GM21528 (cell line): ENCODE data around the gene MFSD12.

Experiments used
- ATAC-seq: cut with Tn5 transposase; IDR thresholded peaks from one replicate; pipeline ENCODE4 v1.9.1; 2021; ENCODE audit warnings: mild to moderate bottlenecking, moderate library complexity; ENCODE audit not compliant: unreplicated experiment, low FRiP score

Gene MFSD12

DNA sequence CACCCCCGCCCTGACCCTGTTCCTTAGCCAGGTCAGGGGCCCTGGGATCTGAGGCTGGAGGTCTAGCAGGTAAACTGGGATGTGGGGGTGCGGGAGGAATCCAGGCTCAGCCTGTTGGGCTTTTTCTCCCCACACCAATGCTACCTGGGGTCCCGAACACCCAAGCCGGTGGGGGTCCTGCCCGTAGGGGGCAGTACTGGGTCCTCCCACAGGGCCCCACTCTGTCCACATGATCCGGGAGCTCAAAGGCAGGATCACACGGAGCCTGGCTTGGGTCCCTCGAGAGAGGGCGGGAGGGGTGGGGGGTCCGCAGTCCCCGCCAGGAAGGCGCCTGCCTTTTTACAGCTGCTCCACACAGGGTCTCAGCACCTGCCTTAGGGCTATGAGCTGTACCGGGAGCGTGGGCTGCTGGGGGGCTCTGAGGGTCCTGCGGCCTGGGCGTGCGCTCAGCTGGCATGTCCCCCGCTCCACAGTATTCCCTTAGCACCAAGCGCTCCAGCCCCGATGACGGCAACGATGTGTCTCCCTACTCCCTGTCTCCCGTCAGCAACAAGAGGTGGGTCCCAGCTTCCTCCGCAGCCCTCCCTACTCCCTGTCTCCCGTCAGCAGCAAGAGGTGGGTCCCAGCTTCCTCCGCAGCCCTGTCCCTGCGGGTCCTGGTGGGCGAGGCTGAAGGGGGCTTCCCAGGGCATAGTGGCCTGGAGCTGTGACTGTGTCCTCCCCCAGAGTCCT, 30.7 kb downstream of the MFSD12 start:
- ATAC-seq, result no peak

DNA sequence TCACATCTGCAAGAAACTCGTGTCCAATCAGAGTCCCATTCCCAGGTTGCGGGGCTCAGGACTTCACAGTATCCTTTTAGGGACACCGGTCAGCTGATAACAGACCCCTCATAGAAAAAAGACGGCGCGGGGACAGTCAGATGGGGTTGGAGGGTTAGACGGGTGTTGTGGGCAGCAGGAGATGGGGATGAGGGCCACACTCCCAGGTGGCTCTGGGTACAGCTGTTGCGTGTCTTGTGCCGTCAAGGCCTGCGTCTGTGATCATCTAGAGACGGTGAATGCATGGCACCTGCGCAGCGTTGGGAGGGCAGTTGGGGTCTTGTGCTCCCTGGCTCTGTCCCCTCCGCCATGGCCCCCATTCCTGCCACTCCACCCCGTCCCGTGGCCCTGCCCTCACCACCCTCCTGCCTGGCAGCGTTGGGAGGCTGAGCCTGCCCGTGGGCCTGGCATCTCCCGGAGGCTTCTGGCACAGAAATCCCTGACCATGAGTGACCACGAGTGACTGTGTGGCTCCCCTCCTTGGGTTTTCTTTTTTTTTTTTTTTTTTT, 32.4 kb downstream of the MFSD12 start:
- no peak for ATAC-seq

DNA sequence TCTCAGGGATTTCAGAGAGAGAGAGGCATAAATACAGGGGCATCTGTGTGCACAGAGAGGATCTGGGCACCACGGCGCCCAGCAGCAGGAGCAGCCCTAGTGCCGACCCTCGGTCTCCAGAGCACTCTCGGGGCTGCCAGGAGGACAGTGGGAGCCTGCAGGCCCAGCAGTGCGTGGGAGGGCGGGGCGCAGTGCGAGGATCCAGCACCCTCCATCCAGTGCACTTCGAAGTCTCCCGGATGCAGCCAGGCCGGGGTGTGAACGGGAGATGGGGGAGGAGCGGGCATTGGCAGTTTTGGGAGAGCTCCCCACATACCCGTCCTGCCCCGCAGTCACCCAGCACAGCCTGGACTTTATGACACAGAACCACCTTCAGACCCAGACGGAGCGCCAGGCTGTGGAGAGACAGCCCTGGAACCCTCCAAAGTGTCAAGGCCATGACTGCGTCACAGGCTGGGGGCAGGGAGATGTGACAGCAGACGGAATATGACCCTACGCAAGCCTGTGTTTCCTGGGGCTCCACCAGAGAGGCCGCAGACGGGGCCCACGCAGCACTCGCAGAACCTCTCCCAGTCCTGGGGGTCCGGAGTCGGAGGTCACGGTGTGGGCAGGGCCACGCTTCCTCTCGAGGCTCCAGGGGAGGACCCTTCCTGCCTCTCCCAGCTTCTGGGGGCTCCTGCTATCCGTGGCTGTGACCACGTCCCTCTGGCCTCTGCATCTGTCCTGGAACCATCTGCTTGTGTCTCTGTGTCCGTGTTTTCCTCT, 33.1 kb downstream of the MFSD12 start:
- ATAC-seq, result no peak

DNA sequence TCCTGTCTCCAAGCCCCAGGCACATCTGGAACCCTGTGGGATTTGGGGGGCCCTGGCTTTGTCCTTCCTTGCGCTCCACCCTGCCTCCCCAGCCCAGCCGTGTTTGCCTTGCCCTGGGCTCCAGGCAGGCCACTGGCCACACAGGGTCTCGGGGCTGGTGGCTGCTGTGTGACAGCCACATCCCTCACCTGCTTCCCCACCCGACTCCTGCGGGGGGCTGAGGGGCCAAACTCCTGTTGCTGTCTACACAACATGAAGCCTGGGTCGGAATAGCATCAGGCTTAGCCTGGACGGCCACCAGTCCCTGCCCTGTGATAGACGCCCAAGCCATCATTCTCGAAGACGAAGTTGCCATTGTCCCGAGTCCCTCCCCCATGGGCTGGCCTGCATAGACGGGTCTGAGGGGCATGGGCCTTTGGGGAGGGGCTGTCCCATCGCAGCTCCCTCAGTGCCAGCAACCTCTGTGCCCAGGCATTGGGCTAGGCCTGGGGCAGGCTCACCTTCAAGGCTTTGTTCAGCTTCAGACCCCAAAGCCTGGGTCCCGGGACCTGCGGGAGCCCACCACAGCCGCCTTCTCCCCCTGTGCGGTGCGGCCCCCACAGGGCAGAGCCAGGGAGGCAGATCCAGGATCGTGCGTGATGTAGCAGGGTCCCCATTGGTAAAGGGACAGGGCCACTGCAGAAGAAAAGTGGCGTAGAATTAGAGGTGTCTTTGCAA, 33.9 kb downstream of the MFSD12 start:
- no peak for ATAC-seq

DNA sequence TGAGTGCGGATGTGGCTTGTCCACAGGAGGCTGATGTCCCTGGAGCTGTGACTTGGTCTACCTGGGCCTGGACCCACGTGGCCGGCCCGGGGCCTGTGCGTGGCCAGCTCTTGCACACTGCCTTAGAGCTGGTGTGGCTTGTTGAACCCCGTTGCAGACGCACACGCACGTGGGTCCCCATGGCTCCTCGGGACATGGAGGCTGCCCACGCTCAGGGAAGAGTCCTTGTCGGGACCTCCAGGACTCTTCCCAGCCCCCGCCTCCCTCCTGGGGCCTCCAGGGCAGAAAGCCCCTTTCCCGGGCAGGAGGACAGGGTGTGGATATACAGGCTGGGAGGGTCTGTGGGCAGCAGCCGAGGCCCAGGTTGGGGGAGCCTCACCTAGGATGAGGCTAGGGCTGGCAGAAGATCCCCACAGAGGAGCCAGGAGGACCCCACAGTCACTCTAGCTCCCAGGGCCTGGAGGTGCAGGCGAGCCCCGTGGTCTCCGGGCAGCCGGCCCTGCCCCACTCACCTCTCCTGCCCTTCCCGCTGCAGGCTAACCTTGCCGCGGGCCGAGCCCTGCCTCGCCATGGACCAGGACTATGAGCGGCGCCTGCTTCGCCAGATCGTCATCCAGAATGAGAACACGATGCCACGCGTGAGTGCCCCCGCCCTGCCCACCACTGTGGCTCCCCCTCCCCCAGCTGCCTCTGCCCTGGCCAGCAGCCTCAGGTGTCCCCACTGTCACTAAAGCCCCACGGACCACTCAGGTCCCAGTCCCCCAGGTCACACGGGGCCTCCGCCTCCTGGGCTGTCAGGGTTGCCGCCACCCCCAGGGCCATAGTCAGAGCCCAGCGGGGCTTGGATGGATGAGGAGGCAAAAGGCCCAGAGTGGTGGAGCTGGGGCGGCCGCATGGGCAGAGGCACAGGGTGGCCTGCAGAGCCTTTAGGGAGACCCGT, 34.7 kb downstream of the MFSD12 start:
- ATAC-seq, result no peak

DNA sequence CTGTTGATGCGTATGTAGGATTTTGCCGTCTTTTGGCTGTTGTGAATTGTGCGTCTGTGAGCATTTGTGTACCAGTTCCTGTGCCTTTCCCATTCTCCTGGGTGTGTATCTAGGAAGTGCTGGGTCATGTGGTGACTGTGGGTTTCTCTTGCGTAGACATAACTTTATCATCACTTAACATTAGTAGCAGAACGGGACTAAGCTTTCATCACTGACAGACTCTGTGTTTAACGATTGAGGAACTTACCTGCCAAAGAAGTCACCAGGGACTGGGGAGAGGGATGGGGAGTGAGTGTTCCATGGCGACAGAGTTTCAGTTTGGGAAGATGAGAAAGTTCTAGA, 36.3 kb downstream of the MFSD12 start:
- no peak for ATAC-seq

DNA sequence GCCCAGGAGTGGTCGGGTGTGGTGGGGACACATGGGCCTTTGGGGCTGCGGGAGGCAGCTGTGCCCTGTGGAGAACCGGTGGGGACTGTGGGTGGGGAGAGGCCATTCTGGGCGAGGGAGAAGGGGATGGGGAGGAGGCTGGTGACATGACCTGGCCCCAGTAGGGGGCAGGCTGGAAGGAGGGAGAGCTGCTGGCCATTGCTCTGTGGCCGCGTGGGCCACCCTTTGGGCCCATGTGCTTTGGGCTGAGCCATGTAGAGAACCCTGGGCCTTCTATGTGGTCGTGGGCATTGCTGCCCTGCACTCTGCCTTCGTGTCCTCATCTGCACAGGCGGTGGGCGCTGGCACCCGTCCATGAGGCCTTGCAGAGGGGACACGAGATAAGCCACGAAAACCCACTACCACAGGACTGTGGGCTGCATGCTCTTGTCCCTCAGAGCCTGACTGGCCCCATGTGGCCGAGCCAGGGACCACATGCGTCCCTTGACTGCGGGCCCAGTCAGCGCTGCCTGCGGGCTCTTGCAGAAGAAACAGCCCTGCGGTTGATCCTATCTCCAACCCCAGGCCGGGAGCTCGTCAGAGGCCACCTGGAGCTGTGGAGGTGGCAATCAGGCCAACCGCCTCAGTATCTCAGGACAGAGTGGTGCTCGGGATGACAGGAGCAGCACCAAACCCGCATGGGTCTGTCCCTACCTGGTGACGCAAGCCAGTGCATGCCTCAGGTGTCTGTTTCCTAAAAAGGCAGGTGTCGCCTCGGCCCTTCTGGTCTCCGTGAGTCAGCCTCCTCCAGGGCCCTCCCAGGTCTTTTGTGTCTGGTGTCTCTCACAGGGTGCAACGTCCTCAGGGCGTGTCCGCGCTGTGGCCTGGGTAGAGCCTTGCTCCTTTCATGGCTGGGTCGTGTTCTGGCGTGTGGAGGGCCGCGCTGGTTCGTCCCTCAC, 37.0 kb downstream of the MFSD12 start:
- no peak for ATAC-seq

DNA sequence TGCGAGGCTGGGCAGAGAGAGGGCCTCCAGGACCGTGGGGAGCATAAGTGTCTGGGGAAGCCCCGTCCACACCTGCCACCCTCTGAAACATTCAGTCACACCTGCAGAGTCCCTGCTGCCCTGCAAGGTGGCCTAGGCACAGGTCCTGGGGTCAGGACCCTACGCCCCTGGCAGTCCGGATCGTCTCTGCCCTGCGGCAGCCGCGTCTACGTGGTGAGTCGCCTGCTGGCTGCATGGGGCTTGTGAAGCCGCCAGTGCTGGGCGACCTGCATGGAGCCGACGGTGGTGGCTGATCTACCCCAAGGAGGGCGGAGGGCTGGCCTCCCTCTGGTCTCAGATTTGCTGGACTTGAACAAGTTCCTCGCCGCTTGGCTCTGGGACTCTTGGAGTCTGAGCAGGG, 38.3 kb downstream of the MFSD12 start:
- ATAC-seq, result no peak

DNA sequence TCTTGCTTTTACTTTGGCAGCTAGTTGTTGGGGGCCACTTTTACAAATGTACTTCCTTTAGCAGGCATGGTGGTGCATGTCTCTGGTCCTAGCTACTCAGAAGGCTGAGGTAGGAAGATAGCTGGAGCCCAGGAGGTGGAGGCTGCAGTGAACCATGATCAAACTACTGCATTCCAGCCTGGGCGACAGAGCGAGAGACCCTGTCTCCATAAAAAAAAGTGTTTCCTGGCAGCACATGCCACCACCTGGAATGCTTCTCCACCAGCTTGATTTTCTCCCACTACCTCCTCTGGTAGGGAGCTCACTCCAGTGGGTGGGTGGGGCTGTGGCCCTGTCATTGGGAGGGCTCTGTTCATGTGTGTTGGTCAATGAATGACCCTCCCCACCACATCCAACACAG, 38.7 kb downstream of the MFSD12 start:
- no peak for ATAC-seq

DNA sequence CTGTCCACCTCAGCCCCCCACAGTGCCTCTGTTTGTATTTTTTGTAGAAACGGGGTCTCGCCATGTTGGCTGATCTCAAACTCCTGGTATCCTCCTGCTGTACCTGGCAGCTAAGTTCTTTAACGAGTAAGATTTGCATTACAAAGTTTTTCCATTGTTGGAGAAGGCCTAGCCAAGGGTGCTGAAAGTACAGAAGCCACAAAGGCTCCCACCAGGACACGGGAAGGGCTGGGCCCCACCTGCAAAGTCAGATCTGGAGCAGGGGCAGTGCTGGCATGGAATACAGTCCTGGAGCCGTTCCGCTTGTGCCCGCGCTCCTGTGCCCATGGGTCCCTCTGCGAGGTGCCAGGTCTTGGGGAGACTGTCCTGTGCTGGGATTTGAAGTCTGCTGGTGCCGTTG, 39.1 kb downstream of the MFSD12 start:
- no peak for ATAC-seq

DNA sequence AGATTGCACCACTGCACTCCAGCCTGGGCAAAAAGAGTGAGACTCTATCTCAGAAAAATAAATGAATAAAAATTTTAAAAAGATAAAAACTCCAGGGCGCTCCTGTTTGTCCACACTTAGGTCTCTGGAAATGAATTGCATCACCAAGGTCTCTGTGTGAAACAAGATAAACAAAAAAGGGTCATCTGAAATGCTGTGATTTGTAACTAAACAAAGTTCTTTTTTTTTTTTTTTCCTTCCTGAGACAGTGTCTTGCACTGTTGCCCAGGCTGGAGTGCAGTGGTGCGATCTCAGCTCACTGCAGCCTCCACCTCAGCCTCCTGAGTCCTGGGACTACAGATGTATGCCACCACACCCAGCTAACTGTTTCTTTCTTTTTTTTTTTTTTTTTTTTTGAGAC, 39.7 kb downstream of the MFSD12 start:
- ATAC-seq, result no peak

DNA sequence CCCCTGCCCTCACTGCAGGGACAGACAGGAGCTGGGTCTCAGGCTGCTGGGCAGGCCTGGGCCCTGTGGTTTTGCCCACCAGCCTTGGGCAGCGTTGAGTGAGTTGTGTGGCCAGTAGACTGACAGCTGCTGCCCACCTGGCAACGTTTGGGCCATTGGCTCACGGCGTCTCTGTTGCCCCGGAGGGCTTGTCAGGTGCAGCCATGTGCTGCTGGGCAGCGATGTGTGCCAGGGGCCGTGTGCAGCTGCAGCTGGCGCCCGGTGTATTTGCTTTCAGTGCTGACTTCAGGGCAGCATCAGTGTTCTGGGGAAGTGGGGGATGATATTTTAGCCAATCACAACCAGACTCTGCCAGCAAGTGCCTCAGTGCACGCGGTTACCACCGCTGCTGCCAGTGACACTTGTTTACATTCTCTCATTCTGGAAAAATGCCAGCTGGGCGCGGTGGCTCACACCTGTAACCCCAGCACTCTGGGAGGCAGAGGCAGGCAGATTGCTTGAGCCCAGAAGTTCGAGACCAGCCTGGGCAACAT, 40.6 kb downstream of the MFSD12 start:
- ATAC-seq, result no peak

DNA sequence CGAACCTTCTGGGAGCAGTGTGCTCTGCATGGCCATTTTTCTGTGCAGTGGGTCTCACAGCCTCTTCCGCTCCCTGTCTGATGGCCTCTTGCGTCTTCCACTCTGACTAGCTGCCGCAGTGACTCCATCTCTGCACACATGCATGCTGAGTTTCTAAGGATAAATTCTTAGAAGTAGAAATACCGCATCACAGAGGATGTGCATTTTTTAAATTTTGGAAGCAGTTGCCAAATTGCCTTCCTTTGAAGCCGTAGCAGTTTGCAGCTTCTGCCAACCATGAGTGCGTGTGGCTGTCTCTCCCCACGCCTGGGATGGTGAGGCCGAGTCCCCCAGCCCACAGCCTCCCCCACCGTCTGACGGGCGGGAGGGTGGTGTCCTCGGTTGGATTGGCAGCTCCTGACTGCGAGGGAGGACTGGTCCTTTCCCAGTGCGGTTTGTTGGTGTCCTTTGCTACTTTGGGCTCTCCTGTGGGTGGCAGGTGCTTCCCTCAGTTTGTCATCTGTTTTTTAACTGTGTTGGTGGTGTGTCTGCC, 41.4 kb downstream of the MFSD12 start:
- ATAC-seq, result no peak

DNA sequence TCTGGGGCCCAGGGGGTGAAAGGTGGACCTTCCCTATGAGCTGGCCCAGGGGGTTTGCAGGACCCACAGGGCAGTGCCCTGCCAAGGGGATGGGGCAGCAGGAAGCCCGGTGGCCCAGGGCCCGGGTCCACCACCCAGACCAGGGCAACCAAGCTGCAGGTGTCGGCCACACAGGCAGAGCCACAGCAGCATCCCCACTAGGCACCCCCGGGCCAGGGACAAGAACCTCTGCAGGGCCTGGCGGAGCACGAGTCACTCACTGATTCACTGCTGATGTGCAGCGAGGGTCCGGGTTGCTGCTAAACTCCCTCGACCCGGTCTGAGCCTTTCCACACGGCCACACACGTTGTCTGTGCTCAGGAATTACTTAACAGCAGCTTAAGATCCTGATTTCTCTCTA, 42.5 kb downstream of the MFSD12 start:
- no peak for ATAC-seq

DNA sequence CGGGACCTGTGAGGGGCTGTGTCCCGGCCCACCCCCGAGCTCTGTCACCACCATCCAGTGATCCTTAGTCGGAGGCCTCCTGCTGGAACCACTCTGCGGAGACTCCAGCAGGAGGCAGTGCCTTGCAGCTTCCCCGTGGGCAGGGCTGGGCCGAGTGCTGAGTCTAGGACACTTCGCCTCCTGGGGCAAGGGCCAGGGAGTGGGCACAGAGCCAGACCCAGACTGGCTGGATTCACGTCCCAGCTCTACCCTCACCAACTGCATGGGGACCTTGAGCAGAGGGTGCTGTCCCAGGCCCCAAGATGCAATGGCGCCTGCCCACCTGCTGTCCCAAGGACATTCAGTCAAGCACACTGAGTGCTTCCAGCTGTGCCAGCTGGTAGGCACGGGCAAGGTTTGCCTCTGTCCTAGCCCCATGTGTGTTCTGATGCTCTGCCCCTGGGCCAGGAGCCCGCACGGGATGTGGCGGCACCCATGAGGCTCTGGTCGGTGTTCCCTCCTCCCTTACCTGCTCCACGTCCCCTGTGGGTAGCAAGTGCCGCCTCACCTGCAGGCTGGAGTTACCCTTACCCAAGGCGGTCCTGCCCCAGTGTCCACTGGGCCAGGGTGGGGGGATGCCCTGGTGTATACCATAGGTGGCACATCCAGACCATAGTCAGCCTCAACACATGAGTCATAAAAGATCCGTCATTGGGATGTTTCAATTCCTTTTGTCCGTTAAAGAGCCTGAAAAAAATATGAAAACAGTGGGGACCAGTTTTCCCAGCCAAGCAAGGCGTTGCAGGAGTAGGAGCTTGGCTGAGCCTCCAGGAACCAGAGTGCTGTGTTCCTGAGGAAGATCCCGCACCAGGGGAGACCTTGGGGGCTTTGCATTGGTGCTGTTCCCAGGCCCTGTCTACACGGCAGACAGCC, 43.9 kb downstream of the MFSD12 start:
- ATAC-seq, result no peak

DNA sequence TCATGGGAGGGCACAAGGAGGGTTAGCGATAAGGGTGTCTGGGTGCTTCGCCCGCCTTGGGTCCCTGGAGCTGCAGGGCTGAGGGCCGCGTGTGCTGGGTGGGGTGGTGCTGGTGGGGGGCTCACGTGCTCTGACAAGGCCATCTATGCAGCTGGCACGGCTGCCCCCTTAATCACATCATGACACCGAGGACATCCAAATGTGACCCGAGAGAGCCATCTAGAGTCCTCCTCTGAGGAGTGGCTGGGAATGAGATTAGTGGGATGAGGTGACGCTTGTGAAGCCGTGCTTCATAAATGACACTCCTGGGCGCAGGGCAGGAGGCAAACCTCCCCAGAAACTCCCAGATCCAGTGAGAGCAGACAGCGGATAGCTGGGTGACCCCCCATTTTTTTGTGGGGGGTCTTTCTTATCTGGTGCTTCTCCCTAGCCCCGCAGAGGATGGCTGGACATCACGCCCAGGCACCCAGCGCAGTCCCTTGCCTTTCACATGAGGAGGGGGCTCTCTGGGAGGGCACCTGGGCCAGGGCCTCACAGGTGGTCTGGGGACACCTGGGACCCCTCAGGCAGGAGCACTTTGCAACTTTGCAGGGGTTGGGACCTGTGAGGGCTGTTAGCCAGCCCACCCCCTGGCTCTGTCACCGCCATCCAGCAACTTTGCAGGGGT, 44.7 kb downstream of the MFSD12 start:
- no peak for ATAC-seq
